ENCODE data around the gene MGAT5B.

DNA sequence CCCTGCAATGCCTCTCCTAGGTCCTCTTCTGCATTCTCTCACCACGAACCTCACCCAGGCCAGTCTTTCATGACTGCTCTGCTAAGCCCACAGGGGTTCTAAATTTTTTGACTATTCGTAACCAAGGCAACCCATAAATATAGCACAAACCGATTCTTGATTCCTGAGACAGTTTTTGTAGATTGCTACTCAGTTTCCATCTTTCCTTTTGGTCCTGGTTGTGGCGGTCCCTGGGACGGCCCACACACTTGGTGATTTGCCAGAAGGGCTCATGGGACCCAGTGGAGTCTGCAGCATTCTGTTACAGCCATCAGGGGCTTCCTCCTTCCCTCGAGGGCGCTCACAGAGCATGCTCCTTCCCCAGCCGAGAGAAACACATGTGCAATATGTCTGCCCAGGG, 23.4 kb upstream of the MGAT5B start:
- no peak for TF ChIP-seq EZH2 (IDR thresholded peaks at IDR 0.05; ENCODE audit: low read depth, unreplicated experiment)
- no peak for TF ChIP-seq CTCF (conservative IDR thresholded peaks at IDR 0.05; ENCODE audit: low read depth in 2 of 2)
